NCI-H460 (cell line): Measurements from ENCODE around the gene BIRC5. TPM values are rescaled to one million over a fixed set of nuclear protein-coding genes. Genes with fewer than 3 reads are reported as not detected.
"Not testable (repeated sequence)": the region's sequence is repeated elsewhere in the genome, so short reads cannot be mapped to it uniquely, and the experiment has no call there.

Experiments used
- DNase-seq: peaks from one replicate; pipeline ENCODE4 v3.0.0-alpha.2; 2016; ENCODE audit warnings: low read depth; ENCODE audit errors: extremely low read depth
- total RNA-seq: library from RNA; depleted of rRNA; stranded (reverse); fragments of >200 nt; shearing (Covaris generic); gene quantifications from 2 replicates; pipeline ENCODE4 v1.2.3, GENCODE V29; 2014

BIRC5 gene
- total RNA-seq, 1 experiment from 2014 or later, result 138 TPM

DNA sequence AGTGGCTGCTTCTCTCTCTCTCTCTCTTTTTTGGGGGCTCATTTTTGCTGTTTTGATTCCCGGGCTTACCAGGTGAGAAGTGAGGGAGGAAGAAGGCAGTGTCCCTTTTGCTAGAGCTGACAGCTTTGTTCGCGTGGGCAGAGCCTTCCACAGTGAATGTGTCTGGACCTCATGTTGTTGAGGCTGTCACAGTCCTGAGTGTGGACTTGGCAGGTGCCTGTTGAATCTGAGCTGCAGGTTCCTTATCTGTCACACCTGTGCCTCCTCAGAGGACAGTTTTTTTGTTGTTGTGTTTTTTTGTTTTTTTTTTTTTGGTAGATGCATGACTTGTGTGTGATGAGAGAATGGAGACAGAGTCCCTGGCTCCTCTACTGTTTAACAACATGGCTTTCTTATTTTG lies 9.7 kb downstream of the BIRC5 start:
- no peak for DNase-seq

GRCh38 chr17:78224231-78225087 lies 10.4 kb downstream of the BIRC5 start:
- DNase-seq, result no peak

DNA sequence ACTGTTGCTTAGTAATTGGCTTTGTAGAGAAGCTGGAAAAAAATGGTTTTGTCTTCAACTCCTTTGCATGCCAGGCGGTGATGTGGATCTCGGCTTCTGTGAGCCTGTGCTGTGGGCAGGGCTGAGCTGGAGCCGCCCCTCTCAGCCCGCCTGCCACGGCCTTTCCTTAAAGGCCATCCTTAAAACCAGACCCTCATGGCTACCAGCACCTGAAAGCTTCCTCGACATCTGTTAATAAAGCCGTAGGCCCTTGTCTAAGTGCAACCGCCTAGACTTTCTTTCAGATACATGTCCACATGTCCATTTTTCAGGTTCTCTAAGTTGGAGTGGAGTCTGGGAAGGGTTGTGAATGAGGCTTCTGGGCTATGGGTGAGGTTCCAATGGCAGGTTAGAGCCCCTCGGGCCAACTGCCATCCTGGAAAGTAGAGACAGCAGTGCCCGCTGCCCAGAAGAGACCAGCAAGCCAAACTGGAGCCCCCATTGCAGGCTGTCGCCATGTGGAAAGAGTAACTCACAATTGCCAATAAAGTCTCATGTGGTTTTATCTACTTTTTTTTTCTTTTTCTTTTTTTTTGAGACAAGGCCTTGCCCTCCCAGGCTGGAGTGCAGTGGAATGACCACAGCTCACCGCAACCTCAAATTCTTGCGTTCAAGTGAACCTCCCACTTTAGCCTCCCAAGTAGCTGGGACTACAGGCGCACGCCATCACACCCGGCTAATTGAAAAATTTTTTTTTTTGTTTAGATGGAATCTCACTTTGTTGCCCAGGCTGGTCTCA lies 11.2 kb downstream of the BIRC5 start:
- DNase-seq, result no peak

DNA sequence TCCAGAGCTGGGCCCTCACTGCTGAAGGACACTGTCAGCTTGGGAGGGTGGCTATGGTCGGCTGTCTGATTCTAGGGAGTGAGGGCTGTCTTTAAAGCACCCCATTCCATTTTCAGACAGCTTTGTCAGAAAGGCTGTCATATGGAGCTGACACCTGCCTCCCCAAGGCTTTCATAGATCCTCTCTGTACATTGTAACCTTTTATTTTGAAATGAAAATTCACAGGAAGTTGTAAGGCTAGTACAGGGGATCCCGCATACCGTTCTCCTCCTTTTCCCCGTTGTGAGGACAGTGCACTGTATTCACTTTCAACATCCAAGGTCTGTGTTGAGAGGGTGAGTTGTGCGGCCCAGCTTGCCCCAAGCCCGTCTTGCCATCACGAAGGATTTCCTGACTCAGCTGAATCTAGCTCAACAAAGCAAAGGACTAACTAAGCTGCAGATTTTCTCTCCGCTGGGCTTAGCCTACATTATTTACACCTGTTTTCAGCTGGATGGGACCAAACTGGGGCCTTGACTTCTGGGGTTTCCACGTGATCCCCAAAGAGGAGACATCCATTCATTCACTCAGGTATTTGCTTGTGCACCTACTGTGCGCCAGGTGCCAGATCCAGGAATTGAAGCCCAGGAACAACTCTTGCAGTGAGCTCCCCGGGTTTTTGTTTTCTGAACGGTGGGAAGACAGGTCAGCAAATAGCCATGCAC lies 12.2 kb downstream of the BIRC5 start:
- no peak for DNase-seq

DNA sequence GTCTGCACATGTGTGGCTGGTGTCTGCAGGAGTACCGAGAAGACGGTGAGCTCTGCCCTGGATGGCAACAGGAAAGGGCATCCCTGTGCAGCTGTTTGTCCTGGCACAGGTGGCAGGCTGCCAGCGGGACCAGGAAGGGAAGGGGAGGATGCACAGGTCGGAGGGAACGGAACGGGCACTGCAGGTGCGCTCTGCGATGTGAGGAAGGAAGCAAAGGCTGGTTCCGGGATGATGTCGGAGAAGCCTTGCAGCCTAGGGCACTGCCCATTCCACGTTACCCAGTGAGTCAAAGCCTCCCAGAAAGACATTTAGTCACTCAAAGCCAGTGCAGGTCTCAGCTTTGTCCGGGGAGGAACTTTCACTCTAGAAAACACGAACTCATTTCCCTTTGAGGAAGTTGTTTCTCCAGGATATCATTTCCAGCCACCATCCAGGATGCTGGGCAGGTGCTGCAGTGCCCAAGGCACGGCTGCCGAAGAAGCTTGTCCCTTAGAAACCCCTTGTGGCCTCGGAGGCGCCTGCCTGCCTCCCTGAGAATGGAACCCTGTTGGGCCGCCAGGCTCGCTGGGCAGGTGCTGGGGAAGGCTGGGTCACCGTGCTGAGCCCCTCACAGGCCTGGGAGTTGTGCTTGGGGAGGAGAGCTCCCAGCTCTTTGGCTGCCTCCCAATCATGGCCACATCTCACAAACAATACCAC lies 12.9 kb downstream of the BIRC5 start:
- no peak for DNase-seq

DNA sequence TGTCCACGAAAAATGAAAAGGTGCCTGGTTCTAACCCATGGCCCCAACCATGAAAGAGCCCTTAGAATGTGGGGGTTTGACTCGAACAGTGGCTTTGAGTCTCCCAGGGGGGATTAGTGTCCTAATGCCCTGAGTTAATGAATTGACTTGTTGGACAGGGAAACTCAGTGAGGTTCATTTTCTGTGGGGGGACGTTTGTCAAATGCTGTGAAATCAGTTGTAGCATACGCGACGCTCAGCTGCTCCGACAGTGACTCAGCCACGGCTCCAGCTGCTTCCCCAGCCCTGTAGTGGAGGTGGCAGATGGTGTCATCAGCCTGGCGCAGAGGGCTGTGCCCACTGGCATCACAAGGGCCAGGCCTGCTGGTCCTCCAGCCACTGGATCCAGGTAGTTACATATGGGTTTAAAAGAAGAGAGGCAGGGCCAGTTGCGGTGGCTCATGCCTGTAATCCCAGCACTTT lies 13.4 kb downstream of the BIRC5 start:
- DNase-seq, result no peak

DNA sequence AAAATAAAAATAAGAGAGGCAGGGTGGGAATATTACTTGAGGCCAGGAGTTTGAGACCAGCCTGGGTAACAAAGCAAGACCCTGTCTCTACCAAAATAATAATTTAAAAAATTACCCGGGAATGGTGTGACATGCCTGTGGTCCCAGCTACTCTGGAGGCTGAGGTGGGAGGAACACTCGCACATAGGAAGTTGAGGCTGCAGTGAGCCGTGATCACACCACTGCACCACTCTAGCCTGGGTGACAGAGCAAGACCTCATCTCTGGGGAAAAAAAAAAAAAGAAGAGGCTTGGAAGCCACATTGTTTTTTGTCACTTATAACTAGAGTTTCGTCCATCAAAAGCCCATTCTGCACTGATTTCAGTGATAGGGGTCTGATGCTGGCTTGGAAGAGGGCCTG lies 14.1 kb downstream of the BIRC5 start:
- no peak for DNase-seq

GRCh38 chr17:78230252-78230962 lies 16.4 kb downstream of the BIRC5 start:
- no peak for DNase-seq

- DNase-seq, result no peak
Measured at GRCh38 chr17:78230996-78231935, 17.2 kb downstream of the BIRC5 start, which contains the start of gene TMEM235. TMEM235 (plus strand) TSS chr17:78231631; CDS start chr17:78232024, 393 bp downstream.

DNA sequence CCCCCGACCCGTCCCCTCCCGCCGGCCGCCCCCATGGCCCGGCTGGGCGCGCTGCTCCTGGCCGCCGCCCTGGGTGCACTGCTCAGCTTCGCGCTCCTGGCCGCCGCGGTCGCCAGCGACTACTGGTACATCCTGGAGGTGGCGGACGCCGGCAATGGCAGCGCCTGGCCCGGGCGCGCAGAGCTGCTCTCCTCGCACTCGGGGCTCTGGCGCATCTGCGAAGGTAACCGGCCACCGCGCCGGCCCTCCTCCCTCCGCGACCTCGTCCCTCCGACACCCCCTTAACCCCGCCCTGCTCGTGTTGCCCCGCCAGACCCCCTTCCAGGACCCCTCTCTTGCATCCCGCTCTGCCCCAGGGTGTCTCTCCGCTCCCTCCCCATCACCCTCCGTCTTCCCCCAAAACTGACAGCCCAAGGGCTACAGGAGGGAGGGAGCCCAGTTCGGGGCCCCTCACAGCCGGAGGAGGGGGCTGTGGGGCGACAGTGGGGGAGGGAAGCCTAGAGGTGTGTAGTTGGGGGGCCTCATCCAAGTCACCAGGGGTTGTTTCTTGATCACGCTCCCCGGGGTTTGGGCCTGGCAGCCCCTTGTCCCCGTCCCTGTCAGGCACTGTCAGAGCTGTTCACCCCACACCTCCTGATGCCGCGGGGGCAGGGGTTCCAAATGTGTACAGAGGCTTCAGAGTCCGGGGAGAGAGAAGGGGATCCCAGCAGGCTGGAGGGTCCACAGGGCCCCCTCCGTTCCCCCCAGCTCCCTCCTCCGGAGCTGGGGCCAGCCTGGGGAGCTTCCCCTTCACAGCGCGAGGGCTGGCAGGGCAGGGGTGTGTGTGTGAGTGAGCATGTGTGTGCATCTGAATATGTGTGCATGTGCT lies 18.2 kb downstream of the BIRC5 start:
- DNase-seq, result no peak

DNA sequence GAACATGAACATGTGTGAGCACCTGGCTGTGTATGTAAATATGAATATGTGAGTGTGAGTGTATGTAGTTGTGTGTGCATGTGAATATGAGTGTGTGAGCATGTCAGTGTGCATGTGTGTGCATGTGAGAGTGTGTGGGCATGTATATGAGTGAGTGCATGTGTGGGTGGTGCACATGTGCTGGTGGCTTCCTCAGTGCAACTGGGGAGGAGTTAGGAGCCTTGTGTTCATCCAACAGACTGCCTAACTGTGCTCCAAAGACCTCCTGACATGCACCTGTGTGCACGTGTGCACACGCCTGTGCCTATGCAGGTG lies 18.8 kb downstream of the BIRC5 start:
- no peak for DNase-seq

DNA sequence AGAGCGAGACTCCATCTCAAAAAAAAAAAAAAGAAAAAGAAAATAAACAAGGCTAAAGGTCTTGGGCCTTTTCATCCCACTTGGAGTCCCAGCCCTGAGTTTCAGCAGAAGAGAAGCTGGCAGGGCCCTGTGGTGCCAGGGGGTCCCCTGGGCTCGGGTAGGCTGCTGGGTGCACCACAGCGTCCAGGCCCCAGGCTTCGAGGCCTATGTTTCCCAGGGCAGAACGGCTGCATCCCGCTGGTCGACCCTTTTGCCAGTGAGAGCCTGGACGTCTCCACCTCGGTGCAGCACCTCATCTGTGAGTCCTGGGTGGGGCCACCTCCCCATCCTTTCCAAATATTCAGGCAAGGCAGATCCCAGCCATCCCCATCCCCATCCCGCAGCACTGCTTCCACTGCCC lies 19.6 kb downstream of the BIRC5 start:
- DNase-seq, result no peak

GRCh38 chr17:78234261-78234865 lies 20.3 kb downstream of the BIRC5 start:
- no peak for DNase-seq

- DNase-seq, result not testable (repeated sequence)
Measured at GRCh38 chr17:78235022-78235421, 21.0 kb downstream of the BIRC5 start.

- no peak for DNase-seq
Measured at GRCh38 chr17:78235885-78236284, 21.8 kb downstream of the BIRC5 start.

GRCh38 chr17:78236362-78237127 lies 22.5 kb downstream of the BIRC5 start:
- no peak for DNase-seq
